A673 (cell line): ENCODE data around the gene RAB27A. TPM values are rescaled to one million over a fixed set of nuclear protein-coding genes. Genes with fewer than 3 reads are reported as not detected.

Experiments
- BruUV-seq: library from RNA; stranded (reverse); fragments of 400-500 nt; replicated peaks from 2 replicates; lab custom pipeline; 2021; lab: Mats Ljungman, UMichigan
- CTCF ChIA-PET: fragments of 300-600 bp; sonication (Branson Sonifier 250); formaldehyde crosslinking; loops from one replicate; lab custom pipeline; 2022; ENCODE audit warnings: antibody characterized with exemption; lab: Charles Lee
- POLR2A ChIA-PET: fragments of 300-600 bp; sonication (Branson Sonifier 250); formaldehyde crosslinking; loops from one replicate; lab custom pipeline; 2022; ENCODE audit warnings: antibody characterized with exemption; ENCODE audit not compliant: low non-redundant PET; lab: Charles Lee
- DNase-seq: peaks from one replicate; pipeline ENCODE4 v3.0.0-alpha.2; 2015; ENCODE audit warnings: low spot score
- H3K27ac ChIP-seq: fragments of 200-600 bp; sonication (generic); 2 replicates; pipeline ENCODE4 v1.5.1; 2016; ENCODE audit warnings: mixed run types, low read depth, mild to moderate bottlenecking, mixed read lengths, antibody characterized with exemption, low read length; ENCODE audit not compliant: poor library complexity, severe bottlenecking
- H3K27me3 ChIP-seq: fragments of 200-600 bp; sonication (generic); replicated peaks from 2 replicates; pipeline ENCODE4 v1.6.1; 2017; ENCODE audit warnings: mixed run types, low read depth, mild to moderate bottlenecking, mixed read lengths, antibody characterized with exemption, low read length; ENCODE audit not compliant: insufficient read depth, poor library complexity
- H3K36me3 ChIP-seq: fragments of 200-600 bp; sonication (generic); 2 replicates; pipeline ENCODE4 v1.6.1; 2016; ENCODE audit warnings: mixed run types, mild to moderate bottlenecking, mixed read lengths, antibody characterized with exemption, low read length; ENCODE audit not compliant: insufficient read depth, poor library complexity, severe bottlenecking
- H3K4me1 ChIP-seq: fragments of 200-600 bp; sonication (generic); 2 replicates; pipeline ENCODE4 v1.6.1; 2017; ENCODE audit warnings: mixed run types, mild to moderate bottlenecking, mixed read lengths, antibody characterized with exemption, low read length; ENCODE audit not compliant: insufficient read depth, poor library complexity, severe bottlenecking
- H3K4me3 ChIP-seq: fragments of 200-600 bp; sonication (generic); 2 replicates; pipeline ENCODE4 v1.5.1; 2016; ENCODE audit warnings: low read depth, mixed run types, mild to moderate bottlenecking, mixed read lengths, low read length; ENCODE audit not compliant: poor library complexity, severe bottlenecking
- H3K9me3 ChIP-seq: fragments of 200-600 bp; sonication (generic); 2 replicates; pipeline ENCODE4 v1.6.1; 2016; ENCODE audit warnings: mixed run types, low read depth, mild to moderate bottlenecking, mixed read lengths, antibody characterized with exemption, low read length; ENCODE audit not compliant: poor library complexity, severe bottlenecking
- CTCF ChIP-seq: fragments of 300-800, 200-600 bp; sonication (generic); conservative IDR thresholded peaks from 2 replicates; pipeline ENCODE4 v1.5.1; 2017; ENCODE audit warnings: low read depth, mild to moderate bottlenecking, antibody characterized with exemption, low read length, moderate library complexity, mixed read lengths
- EZH2 ChIP-seq: fragments of 200-600 bp; sonication (generic); IDR thresholded peaks from 2 replicates; pipeline ENCODE4 v1.6.1; 2017; ENCODE audit warnings: borderline replicate concordance, low read depth, mild to moderate bottlenecking, mixed read lengths, antibody characterized with exemption, low read length; ENCODE audit not compliant: poor library complexity, severe bottlenecking
- intact Hi-C: fragments of 100-400 bp; cut with micrococcal nuclease; formaldehyde crosslinking; loops from one replicate; pipeline ENCODE4 v1.10.0; 2022; ENCODE audit not compliant: unreplicated experiment
- total RNA-seq: library from RNA; stranded (reverse); gene quantifications from 2 replicates; pipeline ENCODE4 v1.2.3, GENCODE V29; 2021

RAB27A gene
- total RNA-seq, 1 experiment from 2014 or later, result 1.8 TPM

DNA sequence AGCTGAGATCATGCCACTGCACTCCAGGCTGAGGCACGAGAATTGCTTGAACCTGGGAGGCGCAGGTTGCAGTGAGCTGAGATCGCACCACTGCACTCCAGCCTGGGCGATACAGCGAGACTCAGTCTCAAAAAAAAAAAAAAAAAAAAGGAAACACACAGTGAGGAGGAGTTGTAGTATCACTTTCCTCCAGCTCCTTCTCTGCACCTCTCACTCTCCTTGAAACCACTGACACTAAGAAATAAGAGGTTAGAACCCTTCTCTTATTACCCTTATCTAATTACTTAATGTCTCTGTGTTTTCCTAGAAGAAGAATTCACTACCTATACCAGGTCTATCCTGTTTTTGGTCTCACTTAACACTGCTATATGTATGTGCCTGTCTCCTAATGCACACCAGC is 31.7 kb downstream of the RAB27A start:
- Histone ChIP-seq H3K4me3 (no peak overlapping the region), H3K9me3 (no peaks in the 10 kb centered on the region), H3K27ac (no peak overlapping the region), H3K27me3 (no peaks in the 10 kb centered on the region), H3K4me1 (no peaks in the 10 kb centered on the region), H3K36me3 (no peaks in the 10 kb centered on the region)
- no peak for DNase-seq
- POLR2A ChIA-PET, result interaction anchor here (0.6 kb wide), 1 partner anchor 167 kb away, joined by 4 read pairs; no protein-coding TSS in a partner anchor
- no TSS peak for BruUV-seq
- CTCF ChIA-PET, result no interaction called here
- intact Hi-C loops, result no loop called here
- TF ChIP-seq EZH2, result no peak

DNA sequence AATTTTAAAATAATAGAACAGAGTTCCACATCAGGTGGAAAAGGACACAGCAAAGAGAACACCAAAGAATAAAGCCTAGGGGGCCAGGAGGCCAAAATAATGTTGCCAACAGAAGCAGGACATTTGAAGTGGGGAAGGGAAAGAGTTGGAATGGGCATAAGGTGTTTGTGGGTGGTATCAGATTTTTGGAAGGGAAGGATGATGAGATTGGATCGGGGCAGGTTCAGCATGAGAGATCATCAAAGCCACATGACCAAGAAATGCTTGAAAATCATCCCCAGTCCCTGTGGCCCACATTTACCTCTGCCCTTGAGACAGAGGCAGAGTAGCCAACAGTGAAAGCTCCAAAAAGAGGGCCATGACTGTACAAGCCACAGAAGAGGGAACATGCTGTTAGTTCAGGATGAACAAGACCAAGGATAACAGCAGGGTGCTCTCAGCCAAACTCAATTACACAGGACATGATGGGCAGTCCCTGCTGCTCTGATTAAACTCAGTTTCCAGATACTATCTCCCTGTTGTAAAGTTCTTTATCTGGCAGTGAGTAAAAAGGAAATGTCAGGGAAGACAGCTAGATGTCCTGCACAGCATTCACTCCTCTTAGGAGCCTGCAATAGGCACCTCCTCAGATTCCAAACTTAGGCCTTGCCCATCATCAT is 32.5 kb downstream of the RAB27A start:
- no TSS peak for BruUV-seq
- Histone ChIP-seq H3K4me1 (no peaks in the 10 kb centered on the region), H3K9me3 (no peaks in the 10 kb centered on the region), H3K27ac (no peak overlapping the region), H3K36me3 (no peaks in the 10 kb centered on the region), H3K4me3 (no peak overlapping the region), H3K27me3 (no peaks in the 10 kb centered on the region)
- TF ChIP-seq EZH2, result no peak
- TF ChIP-seq CTCF, result no peak
- ChIA-PET CTCF (no interaction called here), POLR2A (interaction anchor here (0.6 kb wide), 1 partner anchor 166 kb away, joined by 4 read pairs; no protein-coding TSS in a partner anchor)
- DNase-seq, result no peak
- intact Hi-C loops, result no loop called here

DNA sequence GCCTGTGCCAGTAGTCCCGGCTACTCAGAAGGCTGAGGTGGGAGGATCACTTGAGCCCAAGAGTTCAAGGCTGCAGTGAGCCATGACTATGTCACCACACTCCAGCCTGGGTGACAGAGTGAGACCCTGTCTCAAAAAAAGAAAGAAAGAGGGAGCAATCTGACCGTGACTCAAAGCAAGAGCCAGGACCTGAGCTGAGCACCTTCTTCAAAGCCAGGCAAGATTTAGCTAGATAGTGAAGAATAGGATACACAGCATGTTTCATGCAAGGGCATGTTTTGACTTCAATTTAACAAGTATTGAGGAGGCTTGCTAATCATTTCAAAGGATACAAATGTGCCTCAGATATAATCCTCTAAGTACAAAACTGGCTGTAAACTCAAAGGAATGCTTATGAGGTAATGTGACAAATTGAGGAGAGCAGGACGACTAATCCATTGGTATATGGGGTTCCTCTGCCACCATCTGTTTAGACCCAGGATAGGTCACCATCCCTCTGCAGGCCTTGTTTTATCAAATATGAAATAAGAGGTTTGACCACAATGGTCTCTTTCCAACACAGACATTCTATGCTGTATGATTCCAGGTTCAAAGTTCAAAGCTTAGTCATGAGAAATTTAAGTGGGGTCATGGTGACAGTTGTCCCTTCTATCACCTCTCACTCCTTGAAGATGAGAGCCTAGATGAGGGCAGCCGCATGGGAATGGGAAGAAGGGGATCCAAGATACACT is 33.2 kb downstream of the RAB27A start:
- Histone ChIP-seq H3K27me3 (no peaks in the 10 kb centered on the region), H3K4me1 (no peaks in the 10 kb centered on the region), H3K36me3 (no peaks in the 10 kb centered on the region), H3K4me3 (no peak overlapping the region), H3K27ac (no peak overlapping the region), H3K9me3 (no peaks in the 10 kb centered on the region)
- no peak for DNase-seq
- CTCF ChIA-PET, result no interaction called here
- intact Hi-C loops, result no loop called here
- TF ChIP-seq CTCF (no peak), EZH2 (no peak)
- no TSS peak for BruUV-seq
- POLR2A ChIA-PET, result no interaction called here
